ENCODE results near the gene PERM1.

The PERM1 gene

GRCh38 chr1:966135-966703 lies 15.7 kb downstream of the PERM1 start, which contains the start of gene PLEKHN1:
TSS of gene PLEKHN1 (plus strand) at chr1:966482. CDS start at chr1:966532, 50 bp downstream.
- TF ChIP-seq, protein P1, sequence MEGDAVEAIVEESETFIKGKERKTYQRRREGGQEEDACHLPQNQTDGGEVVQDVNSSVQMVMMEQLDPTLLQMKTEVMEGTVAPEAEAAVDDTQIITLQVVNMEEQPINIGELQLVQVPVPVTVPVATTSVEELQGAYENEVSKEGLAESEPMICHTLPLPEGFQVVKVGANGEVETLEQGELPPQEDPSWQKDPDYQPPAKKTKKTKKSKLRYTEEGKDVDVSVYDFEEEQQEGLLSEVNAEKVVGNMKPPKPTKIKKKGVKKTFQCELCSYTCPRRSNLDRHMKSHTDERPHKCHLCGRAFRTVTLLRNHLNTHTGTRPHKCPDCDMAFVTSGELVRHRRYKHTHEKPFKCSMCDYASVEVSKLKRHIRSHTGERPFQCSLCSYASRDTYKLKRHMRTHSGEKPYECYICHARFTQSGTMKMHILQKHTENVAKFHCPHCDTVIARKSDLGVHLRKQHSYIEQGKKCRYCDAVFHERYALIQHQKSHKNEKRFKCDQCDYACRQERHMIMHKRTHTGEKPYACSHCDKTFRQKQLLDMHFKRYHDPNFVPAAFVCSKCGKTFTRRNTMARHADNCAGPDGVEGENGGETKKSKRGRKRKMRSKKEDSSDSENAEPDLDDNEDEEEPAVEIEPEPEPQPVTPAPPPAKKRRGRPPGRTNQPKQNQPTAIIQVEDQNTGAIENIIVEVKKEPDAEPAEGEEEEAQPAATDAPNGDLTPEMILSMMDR (IDR thresholded peaks at IDR 0.05; ENCODE audit: insufficient read depth, missing control alignments): no peak
- FAIRE-seq (no peak), DNase-seq (ENCODE audit: insufficient read length, low spot score) (no peak)

DNA sequence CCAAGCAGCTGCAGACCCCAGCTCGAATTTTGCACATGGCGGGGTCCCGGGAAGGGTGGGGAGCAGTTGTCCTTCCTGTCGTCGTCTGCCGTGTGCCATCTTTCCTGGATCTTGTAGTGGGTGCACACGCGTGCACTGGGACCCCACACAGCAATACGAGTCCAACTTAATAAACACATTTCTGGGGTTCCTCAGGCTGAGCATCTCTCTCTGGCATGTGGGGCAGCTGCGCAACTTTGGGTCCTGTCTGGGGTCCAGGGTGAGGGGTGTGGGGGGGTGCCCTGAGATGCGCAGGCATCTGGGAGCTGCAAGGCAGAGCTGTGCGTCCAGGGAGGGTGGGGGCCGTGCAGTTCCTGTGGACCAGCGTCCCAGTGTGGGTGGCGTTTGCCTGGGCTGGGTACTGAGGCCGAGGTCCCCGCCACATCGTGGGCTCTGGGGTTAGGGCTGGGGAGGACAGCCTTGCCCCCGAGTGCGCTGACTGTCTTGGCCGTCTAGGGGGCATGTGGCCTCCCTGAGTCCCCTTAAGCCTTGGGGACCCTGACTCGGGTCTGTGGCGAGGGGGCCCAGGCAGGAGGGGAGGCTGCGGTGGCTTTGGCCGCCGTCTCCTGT lies 16.3 kb downstream of the PERM1 start:
- no peak for DNase-seq (ENCODE audit: insufficient read length, low spot score)
- no peak for FAIRE-seq
- TF ChIP-seq, protein P1 (IDR thresholded peaks at IDR 0.05; ENCODE audit: insufficient read depth, missing control alignments): no peak

- FAIRE-seq (no peak), DNase-seq (ENCODE audit: insufficient read length, low spot score) (no peak)
- TF ChIP-seq, protein P1 (IDR thresholded peaks at IDR 0.05; ENCODE audit: insufficient read depth, missing control alignments): no peak
Measured at GRCh38 chr1:964691-965525, 17.0 kb downstream of the PERM1 start.

GRCh38 chr1:963746-964525 lies 18.0 kb downstream of the PERM1 start:
- no peak for DNase-seq (ENCODE audit: insufficient read length, low spot score)
- TF ChIP-seq, protein P1 (IDR thresholded peaks at IDR 0.05; ENCODE audit: insufficient read depth, missing control alignments): no peak
- FAIRE-seq: no peak

DNA sequence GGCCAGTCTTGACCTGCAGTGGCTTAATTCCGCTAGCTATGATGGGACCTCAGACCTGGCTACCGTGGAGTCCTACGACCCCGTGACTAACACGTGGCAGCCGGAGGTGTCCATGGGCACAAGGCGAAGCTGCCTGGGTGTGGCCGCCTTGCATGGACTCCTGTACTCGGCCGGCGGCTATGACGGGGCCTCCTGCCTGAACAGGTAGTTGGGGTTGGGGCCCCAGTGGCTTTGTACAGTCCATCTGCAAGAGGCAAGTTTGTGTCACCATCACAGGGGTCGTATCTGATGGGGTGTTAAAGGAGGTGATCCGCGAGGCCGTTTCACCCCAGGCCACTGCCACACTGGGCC lies 18.6 kb downstream of the PERM1 start:
- DNase-seq (ENCODE audit: insufficient read length, low spot score) (no peak), FAIRE-seq (no peak)
- TF ChIP-seq, protein P1 (IDR thresholded peaks at IDR 0.05; ENCODE audit: insufficient read depth, missing control alignments): no peak

DNA sequence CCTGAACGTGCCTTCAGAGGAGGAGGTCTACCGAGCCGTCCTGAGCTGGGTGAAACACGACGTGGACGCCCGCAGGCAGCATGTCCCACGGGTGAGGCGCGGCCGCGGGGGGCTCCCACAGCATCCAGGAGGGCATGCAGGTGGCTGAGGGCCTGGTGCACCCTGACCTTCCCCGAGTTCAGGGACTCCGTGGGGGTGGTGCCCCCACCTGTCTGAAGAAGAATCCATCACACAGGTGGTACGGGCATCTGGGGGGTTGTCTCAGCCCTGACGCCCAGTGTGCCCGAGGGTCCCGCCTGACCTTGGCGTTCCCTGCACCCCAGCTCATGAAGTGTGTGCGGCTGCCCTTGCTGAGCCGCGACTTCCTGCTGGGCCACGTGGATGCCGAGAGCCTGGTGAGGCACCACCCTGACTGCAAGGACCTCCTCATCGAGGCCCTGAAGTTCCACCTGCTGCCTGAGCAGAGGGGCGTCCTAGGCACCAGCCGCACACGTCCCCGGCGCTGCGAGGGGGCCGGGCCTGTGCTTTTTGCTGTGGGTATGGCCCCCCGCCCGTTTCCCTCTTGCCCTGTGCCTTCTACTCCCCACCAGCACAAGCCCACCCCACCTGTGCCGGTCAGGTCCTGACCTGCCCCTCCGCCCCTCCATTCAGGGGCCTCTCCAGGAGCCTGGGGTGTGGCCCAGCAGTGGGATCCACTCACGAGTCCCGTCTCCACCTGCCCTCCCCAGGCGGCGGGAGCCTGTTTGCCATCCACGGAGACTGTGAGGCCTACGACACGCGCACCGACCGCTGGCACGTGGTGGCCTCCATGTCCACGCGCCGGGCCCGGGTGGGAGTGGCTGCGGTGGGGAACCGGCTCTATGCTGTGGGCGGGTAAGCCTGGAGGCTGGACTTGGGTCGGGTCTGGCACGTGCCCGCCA lies 19.3 kb downstream of the PERM1 start:
- DNase-seq (ENCODE audit: insufficient read length, low spot score): no peak
- TF ChIP-seq, protein P1 (IDR thresholded peaks at IDR 0.05; ENCODE audit: insufficient read depth, missing control alignments): no peak
- FAIRE-seq: no peak

Measured in D721Med (cell line).